Urothelium cell line (cell line): ENCODE data around the gene PPP4R3B.

Experiments
- DNase-seq: peaks from one replicate; pipeline ENCODE4 v3.0.0; 2011; ENCODE audit warnings: low spot score, mixed read lengths
- FAIRE-seq: peaks from 2 replicates; lab custom pipeline; 2011; peaks lifted over from hg19 to GRCh38; lab: Jason Lieb, UNC

The PPP4R3B gene

GRCh38 chr2:55617175-55618024 lies at the start of gene PPP4R3B:
TSS of gene PPP4R3B (minus strand) at chr2:55617622. CDS start at chr2:55617285, 337 bp downstream.
- DNase-seq = peak; percentile 99
- peak; percentile 94 for FAIRE-seq

GRCh38 chr2:55653255-55653654 lies 35.8 kb upstream of the PPP4R3B start:
- FAIRE-seq (no peak), DNase-seq (no peak)

GRCh38 chr2:55649211-55649610 lies 31.8 kb upstream of the PPP4R3B start:
- FAIRE-seq (no peak), DNase-seq (no peak)

- peak; percentile 20 for FAIRE-seq
These were observed 19.4 kb upstream of the PPP4R3B start for GRCh38 chr2:55636831-55637230.

GRCh38 chr2:55628931-55629330 lies 11.5 kb upstream of the PPP4R3B start:
- FAIRE-seq (no peak), DNase-seq (no peak)

More at GRCh38 chr2:55636831-55637230, 19.4 kb upstream of the PPP4R3B start:
- DNase-seq = no peak

- DNase-seq (no peak), FAIRE-seq (no peak)
These were observed 10.5 kb upstream of the PPP4R3B start for GRCh38 chr2:55627915-55628314.

GRCh38 chr2:55621802-55622201 lies 4.4 kb upstream of the PPP4R3B start:
- FAIRE-seq (no peak), DNase-seq (no peak)

GRCh38 chr2:55620123-55620779 lies 2.8 kb upstream of the PPP4R3B start:
- FAIRE-seq = no peak
- DNase-seq = peak; percentile 30

- peak; percentile 76 for DNase-seq
- FAIRE-seq = peak; percentile 23
These were observed 1.0 kb upstream of the PPP4R3B start for GRCh38 chr2:55618275-55619055.

GRCh38 chr2:55618025-55618274 lies 528 bp upstream of the PPP4R3B start:
- no peak for DNase-seq

GRCh38 chr2:55616551-55617174 lies 759 bp downstream of the PPP4R3B start:
- FAIRE-seq (no peak), DNase-seq (peak; percentile 40)

More at GRCh38 chr2:55618025-55618274, 528 bp upstream of the PPP4R3B start:
- no peak for FAIRE-seq

- FAIRE-seq (no peak), DNase-seq (no peak)
These were observed 5.4 kb downstream of the PPP4R3B start for GRCh38 chr2:55611997-55612396.

- DNase-seq (no peak), FAIRE-seq (no peak)
These were observed 6.3 kb downstream of the PPP4R3B start for GRCh38 chr2:55610954-55611743.

GRCh38 chr2:55609938-55610578 lies 7.4 kb downstream of the PPP4R3B start:
- no peak for FAIRE-seq
- DNase-seq = no peak

- FAIRE-seq = no peak
- DNase-seq = no peak
These were observed 8.1 kb downstream of the PPP4R3B start for GRCh38 chr2:55609193-55609794.

- no peak for FAIRE-seq
- no peak for DNase-seq
These were observed 9.7 kb downstream of the PPP4R3B start for GRCh38 chr2:55607717-55608116.

GRCh38 chr2:55604027-55604565 lies 13.3 kb downstream of the PPP4R3B start:
- DNase-seq (no peak), FAIRE-seq (no peak)

- FAIRE-seq (no peak), DNase-seq (no peak)
These were observed 15.6 kb downstream of the PPP4R3B start for GRCh38 chr2:55601849-55602248.
